Middle frontal gyrus (tissue), 1 donor: Measurements from ENCODE around the gene CTSD.

ENCODE experiments used
- DNase-seq: peaks from one replicate; pipeline ENCODE4 v3.0.0-alpha.2; 2015; ENCODE audit warnings: low spot score; ENCODE audit errors: extremely low spot score

Gene CTSD

DNA sequence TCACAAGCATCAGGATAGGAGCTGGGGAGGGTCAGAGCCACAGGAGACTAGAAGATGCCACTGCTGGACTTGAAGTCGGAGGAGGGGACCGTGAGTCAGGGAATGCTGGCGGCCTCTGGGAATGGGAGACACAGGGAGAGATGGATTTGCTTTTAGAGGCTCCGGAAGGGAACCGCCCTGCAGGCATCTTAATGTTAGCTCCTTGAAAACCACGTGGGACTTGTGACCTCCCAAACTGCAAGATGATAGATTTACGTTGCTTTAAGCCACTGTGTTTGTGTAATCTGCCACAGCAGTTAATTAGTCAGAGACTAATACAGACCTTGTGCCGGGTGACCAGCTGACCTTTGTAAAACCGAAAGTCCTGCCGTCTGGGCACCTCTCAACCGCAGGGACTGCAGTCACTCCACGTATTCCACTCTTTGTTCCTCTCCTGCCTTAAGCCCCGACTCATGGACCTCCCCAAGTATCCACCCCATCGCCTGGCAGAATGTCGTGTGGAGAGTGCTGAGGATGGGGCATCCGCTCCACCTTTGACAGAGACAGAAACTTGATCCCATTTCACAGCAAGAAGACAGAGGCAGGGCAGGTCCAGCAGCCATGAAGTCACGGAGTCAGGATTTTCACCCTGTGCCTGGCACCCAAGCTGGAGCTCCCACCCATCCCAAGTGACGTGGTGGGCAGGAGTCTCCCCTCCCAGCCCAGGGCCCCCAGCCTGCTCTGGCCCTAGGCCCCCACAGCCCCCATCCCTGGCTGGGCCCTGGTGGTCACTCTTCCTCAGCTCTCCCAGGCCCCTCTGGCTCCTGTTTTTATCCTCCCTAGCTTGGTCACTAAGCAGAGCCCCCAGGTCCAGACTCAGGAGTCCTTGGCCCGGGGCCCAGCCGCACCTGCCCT is 19.4 kb upstream of the CTSD start:
- no peak for DNase-seq

DNA sequence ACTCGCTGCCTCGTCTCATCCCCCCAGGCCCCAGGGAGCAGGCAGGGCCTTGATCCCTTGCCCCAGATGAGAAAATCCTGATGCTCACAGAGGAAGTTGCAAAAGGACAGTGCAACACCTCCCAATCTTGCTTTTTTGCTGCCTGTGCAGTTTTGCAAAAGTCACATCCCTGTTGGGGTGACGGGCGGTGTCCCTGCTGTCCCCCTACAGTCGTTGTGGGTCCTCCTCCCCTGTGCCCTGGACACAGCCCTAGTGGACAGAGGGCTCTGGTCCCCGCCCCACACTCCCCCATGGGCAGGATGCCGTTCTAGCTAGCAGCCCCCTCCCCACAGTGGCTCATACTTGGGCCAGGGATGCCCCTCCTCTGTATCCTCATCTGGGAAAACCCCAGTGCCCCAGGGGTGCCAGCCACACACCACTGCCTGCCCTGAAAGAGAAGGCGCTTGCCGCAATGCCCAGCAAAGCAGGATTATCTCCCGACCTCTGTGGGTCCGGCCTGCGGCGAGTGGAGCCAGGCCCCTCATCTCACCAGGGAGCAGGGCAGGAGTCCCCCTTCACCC is 18.4 kb upstream of the CTSD start:
- DNase-seq = no peak

DNA sequence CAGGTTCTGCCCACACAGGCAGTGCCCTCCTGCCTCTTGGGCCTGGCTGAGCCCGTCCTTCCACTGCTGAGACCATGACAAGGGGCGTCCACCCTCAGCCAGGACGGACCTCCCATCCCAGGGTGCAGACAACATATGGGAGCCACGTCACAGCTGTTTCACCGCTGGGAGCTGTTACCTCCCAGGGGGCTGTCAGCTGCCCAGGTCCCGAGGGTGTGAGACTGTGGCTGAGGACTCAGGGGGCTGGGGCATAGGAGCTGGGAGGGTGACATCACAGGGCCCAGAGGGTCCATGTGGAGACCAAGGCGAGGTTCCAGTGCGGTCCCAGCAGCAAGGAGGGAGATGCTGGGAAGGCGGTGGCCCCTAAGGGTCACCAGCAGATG is 17.9 kb upstream of the CTSD start:
- DNase-seq = no peak

DNA sequence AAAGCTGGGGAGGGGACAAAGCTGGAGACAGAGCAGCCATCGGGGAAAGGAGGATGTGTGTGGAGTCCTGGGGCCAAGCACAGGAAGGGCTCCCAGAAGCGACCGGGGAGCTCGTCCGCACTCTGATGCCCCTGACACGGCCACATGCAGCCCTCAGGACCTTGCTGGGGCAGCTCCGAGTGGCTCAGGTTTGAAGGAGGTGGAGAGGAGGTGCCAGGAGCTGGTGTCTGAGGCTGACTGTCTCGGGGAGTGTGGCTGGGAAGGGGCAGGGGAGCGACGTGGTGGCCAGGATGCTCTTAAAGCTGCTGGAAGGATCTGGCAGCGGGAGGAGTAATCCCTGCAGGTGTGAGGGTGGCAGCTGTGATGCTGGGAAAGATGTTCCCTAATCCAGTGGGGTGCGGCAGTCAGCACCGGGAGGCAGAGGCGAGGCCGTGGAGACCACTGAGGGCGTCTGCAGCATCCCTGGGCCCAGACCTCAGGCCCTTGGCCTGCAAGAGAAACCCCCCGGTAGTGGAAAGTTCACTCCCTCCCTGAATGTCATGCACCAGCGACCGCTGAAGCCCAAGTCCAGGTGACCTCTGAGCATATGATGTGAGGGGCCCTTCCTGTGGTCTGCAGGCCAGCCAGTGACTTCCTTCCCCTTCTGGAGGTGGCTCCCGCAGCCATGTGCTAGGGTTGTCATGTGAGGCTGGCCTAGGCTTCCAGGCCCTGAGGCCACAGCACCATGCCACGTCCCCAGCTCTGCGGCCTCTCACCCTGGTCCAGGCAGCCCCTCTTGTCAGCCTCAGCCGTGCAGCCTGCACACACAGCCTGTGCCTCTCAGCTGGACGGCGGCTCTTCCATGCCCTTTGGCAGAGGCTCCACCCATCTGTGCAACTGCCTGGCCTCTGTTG is 17.2 kb upstream of the CTSD start:
- no peak for DNase-seq

DNA sequence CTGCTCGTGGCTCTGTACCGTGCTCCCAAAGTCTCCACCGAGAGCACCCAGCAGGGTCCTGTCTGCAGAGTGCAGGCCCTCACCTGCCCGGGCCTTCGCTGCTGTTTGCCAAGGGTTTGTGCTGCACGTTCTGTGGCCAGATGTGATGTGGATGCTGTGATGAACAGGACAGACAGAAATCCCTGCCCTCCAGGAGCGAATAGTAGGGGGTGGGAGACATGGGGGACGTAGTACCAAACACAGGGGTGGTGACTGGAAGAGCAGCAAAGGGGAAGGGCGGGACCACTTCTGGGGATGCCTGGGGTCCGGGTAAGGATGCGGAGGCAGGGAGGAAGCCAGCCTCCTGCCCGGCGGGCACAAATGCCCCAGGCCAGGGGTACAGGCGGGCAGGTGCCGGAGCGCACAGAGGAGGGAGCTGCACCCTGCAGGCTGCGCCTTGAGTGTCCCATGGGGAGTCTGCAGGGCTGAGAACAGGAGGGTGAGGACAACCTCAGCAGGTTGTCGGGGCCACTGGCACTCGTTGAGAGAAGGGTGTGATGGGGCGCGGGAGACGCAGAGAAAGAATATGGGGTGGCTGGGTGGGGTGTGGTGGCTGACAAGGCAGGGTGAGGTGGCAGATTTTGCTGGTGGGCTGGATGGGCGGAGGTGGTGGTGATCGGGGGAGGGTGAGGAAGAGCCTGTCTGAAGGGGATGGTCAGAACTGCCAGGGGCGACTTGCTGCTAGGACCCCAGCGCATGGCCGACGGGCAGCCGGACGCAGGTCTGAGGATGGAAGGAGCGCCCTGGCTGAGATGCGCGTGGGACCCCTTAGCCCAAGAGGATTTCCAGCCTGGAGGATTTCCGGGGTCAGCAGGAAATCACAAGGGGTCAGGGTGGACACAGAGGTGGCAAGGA is 16.3 kb upstream of the CTSD start:
- DNase-seq = no peak

DNA sequence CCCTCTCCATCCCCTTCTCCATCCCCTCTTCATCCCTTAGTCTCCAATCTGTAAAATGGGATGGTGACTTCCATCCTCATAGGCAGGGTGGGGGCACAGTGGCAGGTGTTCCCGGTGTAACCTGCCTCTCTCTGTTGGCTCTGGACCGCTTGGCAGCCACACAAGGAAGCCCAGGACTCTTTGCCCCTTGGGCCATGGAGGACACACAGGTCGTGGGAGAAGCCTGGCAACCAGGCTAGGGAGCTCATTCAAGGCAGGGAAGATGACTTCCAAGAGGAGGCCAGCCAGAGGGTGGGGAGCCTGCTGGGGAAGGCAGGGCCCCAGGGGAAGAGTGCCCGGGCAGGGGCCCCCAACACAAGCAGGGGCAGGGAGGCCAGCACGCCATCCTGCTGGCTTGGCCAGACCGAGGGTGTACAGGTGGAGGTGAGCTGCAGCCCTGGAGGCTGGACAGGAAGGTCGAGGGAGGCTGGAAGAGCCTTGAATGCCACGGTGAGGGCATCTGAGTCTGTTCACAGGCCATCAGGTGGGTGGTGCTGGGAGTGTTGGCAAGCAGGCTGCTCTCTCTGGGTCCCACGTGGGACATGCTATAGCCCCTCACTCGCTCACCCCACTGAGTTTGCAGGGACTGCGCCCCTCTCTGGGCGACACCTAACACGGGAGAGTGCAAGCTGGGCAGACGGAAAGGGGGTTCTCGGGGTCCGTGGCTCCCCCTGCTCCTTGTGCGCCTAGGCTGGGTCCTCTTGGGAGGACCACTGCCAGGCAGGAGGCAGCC is 15.5 kb upstream of the CTSD start:
- no peak for DNase-seq

DNA sequence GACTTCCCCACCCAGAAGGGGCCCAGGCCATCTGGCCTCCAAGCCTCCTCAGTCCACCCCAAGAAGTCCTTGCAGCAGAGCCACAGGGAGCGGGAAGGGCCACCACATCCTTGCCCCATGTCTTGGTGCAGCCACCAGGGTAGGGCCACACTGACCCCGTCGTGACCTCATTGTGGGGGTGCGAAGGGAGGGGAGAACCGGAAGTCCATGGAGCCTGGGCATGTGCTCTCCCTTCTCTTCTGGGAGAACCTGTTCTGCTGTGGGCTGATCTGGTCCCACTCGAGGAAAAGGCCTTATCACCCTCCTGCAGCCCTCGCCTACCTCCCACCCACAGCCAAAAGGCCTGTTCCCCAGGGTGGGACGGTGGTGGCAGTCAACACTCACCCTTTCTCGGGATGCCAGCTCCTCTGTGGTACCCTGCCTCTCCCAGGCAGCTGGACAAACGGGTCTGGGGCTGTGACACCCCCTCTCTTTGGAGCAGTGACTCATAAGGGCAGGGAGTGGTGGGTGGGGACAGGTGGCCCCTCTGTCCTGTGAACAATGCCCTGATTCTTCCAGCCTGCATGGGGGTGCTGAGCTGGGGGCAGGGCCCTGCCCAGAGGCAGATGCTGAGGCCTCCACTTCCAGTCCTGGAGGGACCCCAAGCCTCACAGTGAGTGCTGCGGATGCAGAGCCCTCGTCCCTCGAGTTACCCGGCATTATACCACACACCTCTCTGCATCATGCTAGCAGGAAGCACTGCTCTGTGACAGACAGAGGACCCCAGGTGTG is 14.6 kb upstream of the CTSD start:
- DNase-seq = no peak

DNA sequence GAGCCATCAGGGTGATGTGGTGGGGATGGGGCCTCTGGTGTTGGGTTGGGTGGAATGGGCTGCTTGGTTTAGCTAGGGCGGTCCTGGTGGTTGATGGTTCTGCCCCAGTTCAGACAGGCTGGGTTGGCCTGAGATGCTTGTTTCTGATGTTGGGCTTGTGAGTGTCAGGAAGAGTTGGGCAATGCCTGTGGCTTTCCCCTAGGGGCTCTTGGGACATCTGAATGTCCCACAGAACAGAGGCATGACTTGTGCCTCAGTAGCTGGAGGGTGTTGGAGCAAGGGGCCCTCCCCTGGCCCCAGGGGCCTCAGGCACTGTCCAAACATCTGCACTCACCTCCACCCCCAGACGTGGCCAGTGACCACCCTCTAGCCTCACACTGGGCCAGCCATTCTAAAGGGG is 14.0 kb upstream of the CTSD start:
- DNase-seq = no peak

DNA sequence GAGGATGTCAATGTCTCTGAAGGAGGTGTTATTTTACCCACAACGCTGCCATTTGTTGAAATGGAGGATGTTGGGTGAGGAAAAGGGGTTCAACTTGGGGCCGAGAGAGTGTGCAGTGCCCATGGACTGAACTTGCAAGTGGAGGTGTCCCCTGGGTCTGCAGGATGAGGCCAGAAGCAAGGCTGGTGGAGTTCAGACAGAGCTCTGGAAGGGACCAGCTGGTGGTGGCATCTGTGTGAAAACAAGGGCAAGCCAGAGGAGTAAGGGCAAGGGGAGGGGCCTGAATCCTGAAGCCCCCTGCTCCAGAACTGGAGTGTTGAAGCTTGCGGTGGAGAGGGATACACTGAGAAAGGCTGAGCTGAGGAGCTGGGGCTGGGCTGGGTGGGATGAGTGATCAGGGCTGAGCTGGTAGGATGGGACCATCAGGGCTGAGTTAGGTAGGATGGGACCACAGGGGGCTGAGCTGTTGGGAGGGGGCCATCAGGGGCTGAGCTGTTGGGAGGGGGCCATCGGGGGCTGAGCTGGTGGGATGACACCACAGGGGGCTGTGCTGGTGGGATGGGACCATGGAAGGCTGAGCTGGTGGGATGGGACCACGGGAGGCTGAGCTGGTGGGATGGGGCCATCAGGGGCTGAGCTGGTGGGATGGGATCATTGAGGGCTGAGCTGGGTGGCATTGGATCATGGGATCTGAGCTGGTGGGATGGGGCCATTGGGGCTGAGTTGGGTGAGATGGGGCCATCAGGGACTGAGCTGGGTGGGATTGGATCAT is 13.4 kb upstream of the CTSD start:
- no peak for DNase-seq

DNA sequence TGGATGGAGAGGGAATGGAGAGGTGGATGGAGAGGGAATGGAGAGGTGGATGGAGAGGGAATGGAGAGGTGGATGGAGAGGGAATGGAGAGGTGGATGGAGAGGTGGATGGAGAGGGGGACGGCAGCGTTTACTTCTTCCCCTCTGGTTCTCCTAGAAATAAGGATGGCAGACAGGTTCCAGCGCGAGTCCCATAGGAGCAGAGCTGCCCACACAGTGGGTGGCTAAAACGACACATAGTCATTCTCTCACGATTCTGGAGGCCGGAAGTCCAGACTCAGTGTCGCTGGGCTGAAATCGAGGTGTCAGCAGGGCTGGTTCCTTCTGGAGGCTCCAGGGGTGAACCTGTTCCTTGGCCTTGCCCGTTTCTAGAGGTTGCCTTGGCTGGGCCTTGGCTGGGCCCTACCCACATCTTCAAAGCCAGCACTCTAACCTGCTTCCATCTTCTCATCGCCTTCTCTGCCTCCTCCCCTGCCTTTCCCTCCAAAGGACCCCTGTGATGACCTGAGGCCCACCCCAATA is 12.7 kb upstream of the CTSD start:
- DNase-seq = no peak

DNA sequence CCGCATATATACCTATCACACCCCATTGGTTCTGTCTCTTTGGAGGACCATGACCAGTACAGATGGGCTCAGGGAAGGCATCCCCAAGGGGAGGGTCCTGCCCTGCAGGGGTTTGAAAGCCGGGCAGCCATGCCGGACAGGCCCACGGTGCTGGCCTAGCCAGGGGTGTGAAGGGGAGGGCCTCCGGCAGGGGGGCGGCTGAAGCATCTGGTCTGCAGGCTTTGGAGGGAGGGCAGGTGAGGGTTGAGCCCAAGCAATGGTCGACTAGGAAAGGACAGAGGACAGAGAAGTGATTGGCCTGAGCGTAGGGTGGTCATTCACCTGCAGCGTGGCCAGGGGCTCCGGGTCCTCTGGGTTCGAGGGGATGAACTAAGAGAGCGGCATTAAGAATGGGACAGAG is 11.2 kb upstream of the CTSD start:
- DNase-seq = no peak

DNA sequence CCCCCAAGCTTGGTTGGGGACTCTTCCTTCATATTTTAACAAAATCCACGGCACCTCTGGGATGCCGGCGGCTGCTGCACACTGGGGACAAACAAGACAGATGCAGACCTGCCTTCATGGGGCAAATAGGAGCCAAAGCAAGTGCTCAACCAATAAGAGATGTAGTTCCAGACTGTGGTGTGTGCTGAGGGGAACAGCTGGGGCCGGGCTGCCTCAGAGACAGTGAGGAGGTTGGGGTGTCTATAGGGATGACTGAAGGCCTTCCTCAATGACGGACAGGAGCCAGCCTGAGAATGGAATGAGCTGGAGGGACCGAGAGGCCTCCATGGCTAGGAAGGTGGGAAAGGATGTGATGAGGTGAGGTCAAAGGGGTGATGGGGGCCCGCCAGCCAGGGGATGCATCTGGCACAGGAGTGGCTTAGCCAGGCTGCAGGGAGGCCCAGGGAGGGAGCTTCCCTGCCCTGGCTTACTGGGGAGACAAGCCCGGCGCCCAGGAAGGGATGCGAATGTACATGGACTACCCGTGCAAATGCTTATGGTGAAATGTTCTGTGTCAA is 10.3 kb upstream of the CTSD start:
- no peak for DNase-seq

DNA sequence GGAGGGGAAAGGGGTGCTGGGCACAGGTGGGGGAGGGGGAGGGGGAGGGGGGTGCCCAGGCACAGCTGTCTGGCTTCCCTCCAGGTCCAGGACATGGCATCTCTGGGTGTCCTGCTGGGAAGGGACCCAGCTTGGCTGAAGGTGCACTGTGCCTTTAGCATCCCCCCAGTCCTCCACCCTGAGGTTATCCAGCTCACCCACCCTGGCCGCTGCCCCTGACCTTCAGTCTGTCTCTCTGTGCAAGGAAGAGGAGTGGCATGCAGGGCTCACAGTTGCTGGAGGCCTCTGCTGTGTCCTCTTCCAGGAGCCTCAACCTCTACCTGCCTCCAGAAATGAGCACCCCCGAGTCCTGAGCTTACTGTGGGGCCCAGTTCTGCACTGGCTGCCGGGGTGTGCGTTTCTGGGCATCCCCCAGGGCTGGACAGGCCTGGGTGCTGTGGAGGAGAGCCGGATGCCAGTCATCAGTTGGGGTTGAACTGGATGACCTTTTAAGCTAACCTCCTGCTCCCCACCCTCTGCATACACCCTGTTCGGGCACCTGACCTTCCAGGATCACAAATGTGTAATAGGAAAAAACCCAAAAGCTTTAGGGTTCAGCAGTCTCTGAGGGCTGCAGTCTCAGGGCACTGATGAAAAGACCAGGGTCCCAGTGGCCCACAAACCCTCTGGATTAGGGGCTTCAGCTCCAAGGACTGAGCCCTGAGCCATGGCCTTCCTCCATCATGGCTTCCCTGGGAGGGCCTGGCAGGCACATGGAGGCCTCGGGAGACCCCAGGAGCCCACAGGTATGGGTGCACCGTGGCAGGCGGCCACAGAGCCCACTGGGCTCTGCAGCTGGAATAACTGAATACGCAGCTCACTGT is 9.6 kb upstream of the CTSD start:
- no peak for DNase-seq

DNA sequence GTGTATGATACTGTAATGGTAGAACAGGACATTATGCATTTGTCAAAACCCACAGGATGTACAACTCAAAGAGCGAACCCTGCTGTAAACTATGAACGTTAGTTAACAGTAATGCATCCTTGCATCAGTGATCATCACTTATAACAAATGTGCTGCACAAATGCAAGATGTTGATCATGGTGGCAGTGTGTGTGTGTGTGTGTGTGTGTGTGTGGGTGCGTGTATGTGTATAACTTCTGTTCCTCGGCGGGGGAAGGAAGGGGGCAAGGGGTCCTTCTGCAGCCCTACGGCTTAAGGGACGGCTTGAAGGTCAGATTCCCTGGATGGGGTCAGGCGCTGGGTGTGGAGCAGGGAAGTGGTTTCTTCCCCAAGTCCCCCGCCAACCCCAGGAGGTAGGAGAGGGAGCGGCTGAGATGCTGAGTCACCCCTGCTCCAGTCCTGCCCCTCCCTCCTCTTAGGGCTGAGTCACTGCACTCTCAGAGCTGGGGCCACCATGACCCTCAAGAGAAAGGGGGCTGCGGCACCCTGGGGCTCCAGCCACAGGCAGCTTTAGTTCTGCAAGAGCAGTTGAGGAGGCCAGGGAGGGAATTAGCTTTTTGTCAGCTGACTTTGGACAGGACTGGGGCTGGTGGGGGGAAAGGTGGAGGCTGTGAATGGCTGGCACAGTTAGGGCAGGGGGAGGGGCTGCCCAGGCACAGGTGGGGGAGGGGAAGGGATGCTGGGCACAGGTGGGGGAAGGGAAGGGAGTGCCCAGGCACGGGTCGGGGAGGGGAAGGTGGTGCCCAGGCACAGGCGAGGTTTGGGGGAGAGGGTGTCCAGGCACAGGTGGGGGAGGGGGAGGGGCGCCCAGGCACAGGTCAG is 8.8 kb upstream of the CTSD start:
- no peak for DNase-seq

DNA sequence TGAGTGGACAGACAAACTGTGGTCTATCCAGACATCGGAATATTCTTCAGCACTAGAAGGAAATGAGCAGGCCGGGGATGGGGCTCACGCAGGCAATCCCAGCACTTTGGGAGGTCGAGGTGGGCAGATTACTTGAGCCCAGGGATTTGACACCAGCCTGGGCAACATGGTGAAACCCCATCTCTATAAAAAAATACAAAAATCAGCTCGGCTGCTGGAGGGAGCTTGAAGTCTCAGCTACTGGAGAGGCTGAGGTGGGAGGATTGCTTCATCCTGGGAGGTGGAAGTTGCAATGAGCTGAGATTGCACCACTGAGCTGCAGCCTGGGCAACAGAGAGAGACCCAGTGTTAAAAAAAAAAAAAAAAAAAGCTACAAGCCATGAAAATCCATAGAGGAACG is 8.0 kb upstream of the CTSD start:
- DNase-seq = no peak

DNA sequence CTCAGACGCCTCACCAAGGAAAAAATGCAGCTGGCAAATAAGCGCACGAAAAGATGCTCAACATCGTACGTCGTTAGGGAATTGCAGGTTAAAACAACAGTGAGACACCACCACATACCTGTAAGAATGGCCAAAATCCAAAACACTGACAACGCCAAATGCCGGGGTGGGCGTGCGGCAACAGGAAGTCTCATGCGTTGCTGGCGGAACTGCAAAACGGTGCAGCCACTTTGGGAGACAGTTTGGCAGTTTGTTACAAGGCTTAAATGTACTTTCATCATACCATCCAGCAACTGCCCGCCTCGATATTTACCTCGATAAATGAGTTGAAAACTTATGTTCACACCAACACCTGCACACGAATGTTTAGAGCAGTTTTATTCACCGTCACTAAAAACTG is 7.5 kb upstream of the CTSD start:
- no peak for DNase-seq
